GM19351 (cell line): Measurements from ENCODE around the gene SLC12A7.

Experiments used
- ATAC-seq: cut with Tn5 transposase; IDR thresholded peaks from one replicate; pipeline ENCODE4 v1.9.1; 2021; ENCODE audit warnings: mild to moderate bottlenecking, moderate library complexity; ENCODE audit not compliant: unreplicated experiment

SLC12A7 gene

DNA sequence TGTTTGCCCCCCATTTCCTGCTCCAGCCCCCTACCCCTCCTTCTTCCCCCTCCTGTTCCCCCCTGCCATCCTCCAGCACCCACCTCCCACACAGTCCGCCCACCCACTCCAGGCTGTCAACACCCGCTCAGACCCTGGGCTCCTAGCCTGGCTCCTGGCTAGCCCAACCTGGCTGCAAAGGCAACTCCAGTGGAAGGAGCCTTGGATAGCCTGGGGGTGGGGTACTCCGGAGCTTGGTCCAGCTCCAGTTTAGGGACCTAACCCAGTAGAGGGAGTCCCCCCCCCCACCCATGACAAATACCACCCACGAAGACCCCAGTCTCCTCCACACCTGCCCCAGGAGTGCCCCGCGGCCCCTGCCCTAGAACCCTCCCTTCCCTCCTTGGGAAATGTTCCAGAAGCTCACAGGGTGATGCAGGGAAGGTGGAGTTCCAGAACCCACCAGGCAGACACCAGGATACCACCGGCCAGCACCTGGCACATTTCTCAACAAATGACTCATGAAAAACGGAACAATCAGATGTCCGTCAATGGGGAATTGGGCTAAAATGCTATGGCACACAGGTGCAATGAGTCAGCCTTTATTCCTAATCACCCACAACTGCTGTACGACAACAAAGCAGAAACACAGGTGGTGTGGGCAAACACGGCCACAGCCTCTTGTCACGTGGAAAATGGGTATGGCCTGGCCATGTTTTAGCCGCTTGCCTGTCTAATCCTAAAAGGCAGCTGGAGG is 901 bp upstream of the SLC12A7 start:
- ATAC-seq, result no peak

DNA sequence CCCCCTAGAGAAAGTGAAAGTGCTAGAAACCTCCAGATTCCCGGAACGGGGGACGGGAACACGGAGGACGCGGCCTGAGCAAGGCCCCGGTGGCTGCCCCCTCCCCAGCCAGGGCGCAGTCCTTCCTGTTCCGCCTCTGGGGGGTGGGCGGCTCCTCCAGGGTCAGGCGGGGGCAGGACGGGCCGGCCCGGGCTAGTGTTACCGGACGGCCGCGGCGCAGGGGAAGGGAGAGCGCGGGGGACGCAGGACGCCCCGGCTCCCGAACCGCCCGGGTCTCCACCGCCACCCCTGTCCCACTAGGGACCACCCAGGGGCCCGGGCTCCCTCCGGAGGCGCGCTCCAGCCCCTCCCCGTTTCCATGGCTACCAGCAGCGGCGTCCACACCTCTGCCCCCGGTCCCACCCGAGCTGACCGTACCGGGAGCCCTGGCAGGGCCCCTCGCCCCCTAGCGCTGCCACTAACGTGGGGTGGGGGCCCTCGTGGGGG is 579 bp downstream of the SLC12A7 start:
- peak; percentile 5 for ATAC-seq

DNA sequence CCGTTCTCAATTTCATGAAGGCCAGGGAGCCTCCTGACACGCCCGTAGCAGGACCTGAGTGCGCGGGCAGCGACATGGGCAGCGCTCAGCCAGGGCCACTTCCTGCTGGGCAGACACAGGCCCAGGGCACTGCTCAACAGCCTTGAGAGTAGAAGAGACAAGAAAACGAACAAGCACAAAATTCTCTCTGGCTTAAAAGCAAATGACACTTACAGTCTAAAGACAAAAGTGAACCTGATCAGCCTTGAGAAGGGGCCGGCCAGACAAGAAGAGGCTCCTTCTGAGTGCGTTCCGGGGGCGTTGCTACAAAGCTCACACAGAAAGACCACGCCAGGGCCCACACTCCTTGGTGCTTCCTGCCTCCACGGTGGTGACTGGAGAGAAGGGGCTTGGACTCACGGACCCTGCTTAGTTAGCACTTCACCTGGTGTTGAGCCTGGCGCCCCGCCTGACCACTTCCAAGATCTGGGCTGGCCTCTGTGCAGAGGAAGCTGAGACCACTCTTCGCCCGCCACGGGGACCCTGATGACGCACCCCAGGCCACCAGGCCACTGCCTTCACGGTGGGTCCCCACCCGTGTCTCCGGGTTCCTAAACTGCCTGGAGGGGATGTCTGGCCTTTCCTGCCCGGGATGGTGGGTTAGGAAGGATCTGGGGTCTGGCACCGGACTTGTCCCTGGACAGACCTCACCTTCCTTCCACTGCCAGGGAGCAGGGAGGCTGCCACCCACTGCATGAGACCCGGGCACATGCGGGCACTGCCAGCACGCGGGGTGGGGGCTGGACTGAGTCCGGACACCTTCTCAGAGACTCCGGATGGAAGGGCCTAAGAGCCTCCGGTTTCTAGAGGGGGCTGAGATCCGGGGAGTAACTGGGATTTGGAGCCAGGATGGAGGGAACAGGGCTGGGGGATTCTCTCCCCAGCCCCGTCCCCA is 1.3 kb downstream of the SLC12A7 start:
- no peak for ATAC-seq

DNA sequence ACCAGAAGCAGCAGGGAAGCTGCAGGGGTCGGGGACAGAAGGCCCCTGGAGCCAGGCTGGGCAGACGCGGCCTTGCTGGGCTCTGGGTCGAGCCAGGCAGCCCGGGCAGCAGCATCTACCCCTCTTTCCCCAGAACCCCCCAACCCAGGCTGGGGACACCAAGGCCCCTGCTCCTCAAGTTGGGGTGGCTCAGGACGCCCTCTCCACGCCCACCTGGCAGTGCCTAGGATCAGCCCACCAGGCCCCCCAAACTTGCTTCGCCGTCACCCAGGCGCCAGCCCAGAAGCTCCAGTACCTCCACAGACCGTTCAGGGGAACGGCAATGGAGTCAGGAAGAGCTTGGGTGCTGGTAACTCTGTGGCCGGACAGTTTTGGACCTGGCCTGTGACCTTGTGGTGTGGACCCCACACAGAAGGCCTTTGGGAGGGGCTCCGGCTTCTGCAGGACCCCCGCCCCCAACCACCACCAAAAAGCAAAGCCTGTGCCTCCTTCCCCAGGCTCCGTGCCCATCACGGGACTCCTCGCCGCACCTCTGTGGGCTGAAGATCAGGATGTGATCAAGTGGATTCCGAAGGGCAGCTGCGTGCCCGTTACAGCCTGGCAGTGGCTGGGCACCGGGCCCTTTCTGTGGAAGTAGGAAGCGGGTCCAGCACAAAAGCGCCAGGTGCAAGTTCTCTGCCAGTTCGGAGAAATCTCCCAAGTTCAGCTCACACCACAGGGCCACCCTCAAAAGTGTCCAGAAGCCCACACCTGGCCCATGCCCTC is 2.1 kb downstream of the SLC12A7 start:
- ATAC-seq, result no peak

DNA sequence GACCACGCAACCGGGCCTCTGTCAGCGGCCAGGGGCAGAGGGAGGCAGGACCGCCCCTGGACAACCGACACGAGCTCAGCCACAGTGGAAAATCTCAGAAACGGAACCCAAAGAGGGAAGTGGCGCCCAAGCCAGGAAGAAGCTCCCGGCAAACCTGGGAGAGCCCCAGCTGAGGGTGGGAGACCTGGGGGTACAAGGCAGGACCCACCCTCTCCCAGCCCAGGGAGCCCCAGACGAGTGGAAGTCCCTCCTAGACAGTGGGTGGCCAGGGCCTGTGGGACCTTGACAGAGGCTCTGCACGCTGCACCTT is 3.0 kb downstream of the SLC12A7 start:
- ATAC-seq, result no peak

DNA sequence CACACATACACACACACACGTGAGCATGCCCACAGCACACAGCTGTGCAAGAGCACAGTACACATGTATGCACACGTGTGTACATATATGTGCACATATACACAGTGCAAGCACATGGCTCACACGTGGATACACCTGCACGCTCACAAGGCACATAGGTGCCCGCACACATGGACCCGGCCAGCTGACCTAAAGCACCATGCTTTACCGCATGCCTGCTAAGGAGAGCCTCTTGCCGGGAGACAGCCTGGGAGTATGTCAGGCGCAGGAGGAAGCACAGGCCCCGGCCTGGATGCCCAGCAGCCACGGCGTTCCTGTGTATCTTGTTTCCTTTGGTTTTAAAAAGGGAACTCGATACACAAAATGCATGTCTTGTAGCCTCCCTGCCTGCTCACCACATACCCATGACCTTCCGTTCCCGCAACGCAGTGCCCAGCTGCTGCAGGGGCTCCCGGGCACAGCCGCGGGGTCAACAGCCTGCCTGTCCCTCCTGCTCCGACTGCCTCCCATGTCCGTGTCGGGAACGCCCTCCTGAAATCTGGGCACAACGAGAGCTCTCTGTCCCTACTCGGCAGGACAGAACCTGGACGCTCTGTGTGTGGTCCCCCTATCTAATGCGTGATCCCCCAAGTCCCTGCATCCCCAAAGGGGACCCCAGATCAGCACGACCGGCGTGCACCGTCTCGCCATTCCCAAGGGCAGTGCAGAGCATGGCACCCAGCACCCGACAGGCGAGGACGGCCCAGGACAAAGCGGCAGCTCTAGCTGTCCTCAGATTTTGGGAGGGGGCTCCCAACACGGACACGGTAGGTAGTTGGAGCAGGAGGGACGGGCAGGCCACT is 3.6 kb downstream of the SLC12A7 start:
- no peak for ATAC-seq

DNA sequence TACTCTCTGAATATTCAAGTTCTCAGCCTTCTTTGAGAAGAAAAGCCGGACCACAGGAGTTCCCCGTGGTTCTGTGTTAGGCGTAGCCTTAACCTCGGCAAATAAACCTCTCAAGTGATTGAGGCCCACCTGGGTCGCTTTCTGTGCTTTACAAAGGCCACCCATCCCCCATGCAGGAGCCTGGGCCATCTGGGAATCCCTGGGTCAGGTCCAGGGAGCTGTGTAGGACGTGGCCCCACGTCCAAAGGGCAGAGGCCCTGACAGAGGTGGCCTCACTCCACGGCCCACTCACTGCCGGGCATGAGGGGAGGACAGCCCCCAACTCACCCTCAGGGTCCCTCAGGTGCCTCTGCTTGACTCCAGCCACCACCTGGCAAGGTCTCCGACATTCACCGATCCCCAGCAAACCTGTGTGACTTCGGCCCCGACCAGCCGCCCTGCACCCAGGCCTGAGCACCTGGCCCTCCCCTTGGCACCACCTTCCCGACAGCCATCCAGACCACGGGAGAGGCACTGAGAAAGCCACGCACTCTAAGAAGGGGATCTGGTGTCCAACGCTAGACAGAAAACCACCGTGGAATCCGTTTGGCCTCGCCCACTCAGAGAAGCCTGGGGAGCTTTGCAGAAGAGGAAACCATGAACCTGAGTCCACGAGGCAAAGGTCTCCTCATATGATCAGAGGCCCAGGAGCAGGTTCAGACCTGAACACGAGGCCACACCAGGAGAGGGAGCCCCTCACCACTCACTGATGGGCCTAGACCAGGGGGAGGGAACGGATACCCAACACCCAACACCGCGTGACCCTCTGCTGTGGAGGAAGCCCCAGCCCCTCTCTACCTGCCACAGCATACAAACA is 4.5 kb downstream of the SLC12A7 start:
- no peak for ATAC-seq

DNA sequence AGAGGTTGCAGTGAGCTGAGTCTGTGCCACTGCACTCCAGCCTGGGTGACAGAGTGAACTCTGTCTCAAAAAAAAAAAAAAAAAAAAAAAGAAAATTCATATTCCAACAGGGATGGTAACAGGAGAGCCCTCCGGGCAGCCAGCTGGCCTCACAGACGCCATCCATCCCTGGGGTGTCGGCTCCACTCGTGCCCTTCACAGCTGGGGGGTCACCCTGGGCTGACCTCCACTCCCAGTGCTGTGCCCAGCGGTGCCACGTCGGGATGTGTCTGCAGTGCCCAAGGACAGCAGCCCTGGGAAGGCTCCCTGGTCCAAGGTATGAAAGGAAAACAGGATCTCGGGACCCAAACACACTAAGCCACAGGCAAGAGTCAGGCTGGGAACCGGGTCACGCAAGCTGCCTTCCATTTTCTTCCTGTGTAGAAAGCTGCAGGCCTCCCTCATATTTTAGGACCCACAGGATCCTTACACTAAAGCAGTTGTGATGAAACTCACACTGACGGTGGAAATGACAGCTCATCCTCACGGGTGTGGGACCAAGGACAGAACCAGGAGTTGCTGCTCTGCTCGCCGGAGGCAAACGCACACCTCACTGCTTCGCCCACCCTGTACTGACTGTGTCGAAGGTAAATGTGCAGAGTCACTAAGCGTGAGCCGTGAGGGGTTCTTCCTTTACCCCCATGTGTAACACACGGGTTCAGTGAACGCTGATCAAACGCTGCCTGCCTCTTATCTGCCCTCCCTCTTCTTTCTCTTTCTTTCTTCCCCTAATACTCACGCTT is 5.3 kb downstream of the SLC12A7 start:
- ATAC-seq, result no peak

DNA sequence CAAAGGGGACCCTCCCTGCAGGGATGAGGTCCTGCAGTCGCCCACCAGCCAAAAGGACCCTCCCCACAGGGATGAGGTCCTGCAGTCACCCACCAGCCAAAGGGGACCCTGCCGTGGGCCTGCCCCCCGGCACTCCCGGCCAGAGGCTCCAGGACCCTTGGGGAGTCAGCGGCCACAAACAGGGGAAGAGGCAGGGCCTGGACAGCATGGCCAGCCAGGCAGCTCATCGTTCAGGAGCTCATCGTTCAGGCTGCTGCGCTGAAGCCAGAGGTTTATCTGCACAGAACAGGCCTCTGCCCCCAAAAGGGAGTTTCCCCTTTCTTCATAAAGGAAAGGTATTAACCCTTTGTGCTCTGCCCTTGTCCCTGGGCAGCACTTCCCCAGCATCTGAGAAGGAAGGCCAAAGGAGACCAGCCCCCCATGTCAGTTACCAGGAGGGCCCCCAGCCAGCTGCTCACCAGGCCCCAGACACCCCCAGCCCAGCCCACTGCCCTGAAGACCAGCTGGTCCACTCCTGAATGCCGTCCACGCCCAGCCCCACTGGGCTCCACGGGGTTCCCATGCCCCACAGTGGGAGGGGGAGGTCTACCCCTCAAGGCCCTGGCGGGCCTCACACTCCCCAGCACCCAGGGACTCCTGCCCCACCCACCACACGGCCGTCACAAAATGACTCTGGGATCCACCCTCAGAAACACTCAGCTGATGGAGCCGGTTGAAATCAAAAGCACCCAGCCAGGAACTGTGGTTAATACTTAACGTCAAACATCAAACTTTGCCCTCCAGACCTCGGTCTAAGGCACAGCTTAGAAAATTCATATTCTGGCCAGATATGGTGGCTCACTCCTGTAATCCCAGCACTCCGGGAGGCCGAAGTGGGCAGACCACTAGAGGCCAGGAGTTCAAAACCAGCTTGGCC is 6.3 kb downstream of the SLC12A7 start:
- no peak for ATAC-seq

DNA sequence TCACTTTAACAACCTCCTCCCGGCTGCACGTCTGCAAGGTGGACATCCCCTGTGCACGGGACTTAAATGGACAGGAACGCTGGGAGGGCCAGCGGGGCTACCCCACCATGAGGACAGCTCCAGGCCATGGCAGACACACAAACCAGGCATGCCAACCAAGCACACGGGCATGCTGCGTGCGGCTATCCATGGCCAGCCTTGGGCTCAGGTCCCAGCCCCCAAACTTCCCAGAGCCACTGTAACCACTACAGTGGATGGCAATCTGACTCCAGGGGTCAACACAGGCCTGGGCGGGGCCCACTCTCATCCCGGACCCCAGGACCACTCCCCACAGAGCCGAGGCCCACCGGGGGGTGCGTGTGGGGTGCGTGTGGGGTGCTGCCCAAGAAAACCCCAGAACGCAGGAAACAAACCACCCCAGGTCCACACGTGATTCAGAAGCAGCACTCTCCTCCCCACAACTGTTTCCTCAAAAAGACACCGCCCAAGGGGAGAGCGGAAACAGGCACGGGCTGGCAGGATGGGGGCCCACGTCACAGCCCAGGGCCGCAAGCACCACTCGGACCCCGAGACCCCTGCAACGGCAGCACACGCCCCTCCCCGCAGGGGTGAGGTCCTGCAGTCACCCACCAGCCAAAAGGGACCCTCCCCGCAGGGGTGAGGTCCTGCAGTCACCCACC is 7.4 kb downstream of the SLC12A7 start:
- ATAC-seq, result no peak

DNA sequence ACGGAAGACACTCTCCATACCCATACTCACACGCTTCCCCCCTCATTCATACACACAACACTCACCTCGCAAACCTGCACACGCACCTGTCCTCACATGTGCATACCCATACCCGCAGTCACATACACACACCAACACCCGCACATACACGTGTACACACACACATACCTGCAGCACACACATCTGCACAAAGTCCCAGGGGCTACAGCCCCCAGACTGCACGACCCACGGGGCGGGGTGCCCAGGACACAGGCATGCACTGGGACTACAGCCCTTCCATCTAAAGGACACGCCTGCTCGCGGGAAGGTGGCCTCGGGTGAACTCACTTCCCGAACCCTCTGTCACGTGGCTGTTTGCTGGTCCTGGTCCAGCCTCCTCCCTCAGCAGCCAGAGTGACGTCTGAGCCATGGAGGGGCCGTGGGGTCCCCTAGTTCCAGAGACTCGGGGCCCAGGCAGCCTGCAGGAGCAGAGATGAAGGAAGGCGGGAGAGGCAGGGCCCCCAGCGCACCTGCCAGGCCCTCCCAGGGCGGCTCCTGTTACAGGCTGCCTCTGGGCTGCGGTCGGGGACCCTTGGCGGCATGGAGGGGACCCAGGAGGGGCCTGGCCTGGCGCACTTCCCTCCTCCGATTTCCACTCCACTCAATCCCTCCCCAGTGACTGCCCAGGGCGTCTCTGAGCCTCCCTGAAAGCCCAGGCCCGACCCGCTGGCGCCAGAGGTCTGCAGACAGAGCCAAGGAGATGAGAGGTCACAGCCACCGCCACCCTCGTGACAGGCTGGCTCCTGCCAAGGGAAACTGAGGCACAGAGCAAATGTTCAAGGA is 8.1 kb downstream of the SLC12A7 start:
- ATAC-seq, result no peak

DNA sequence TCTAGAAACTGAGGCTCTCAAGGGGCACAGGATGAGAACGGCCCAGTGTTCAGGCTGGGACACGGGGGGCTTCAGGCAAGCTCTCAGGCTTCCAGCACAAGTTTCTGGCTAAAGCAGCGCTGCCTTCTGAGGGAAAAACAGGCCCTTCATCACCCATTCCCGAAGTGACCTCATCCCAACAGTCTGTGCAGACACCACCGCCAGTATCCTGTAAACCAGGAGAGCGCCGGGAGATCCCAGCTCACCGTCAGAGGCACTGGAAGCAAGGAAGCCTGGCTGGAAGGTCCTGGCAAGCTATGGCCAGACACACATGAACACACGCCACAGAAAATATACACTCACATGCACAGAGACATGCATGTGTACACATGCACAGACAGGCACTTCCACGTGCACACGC is 8.8 kb downstream of the SLC12A7 start:
- no peak for ATAC-seq

DNA sequence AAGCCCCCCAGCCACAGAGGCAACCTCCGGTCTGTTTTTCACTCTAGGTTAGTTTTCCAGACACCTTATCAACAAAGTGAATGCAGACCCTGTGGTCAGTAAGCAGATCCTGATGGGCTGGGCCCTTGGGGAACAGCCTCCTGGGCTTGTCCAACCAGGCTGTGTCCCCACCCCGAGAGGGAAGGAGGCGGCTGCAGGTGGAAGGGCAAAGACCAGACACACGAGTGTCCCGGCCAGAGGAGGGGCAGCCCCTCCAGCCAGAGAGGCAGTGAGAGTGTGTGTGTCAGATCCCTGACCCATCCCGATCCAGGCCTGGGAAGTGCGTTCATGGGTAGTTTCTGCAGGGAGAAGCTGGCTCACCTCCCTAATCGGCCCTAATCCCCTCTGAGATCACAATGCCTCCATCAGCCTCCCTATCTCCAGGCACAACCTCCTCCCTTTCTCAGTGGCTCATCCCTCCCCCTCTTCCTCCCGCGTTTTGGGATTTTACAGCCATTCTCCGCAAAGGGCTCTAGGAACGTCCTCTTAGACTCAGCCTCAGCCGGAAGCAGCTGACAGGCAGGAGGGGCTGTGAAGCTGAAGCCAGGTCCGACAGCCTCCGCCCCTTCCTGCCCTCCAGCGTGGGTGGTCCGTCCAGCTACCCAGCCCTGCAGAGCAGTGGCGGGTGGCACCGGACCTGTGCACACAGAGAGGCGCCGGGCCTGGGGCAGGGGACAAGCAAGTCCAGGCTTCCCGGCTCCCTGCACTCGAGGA is 9.7 kb downstream of the SLC12A7 start:
- no peak for ATAC-seq

DNA sequence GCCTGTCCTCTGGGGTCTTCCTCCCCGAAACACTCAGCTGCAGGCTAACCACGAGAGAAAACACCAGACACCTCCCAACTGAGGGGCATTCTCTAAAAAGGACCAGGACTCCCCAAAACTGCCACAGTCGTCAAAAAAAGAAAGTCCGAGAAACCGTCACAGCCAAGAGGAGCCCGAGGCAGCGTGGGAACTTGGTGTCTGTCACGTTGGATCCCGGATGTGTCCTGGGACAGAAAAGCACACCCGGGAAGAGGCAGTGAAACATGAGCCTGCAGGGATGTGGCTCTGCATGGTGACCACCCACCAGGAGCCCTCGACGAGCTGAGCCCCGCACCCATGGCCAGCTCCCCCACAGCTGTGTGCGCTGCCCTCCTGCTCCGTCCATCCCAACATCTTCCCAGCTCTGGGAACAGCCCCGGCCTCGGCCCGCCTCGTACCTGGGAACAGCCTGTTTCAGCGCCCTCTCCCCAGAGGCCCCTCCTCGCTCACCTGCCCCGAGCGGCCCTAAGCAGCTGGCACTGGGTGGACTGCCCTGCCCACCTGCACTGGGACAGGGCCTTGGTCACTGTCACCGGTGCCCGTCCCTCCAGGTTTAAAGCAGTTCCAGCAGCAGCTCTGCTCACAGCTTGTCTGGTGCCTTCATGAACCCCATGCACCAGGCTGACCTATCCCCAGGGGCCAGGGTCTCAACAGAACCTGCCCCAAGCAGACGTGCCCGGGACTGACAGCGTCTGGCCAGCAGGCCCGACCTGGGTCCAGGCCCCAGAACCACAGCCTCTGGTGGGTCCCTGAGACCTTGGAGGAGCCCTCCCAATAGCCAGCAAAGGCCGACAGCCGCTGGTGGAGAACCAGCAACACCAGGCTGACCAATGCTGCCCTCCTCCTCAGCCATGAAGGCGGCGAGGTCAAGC is 10.9 kb downstream of the SLC12A7 start:
- ATAC-seq, result no peak
